HEK293 (cell line): Measurements from ENCODE around the gene CKS1B.

Source experiments
- CTCF ChIA-PET: fragments of 350-600 bp; formaldehyde crosslinking; extraction: SDS; loops from one replicate; lab custom pipeline; 2021; ENCODE audit warnings: antibody characterized with exemption; lab: Yijun Ruan, JAX
- POLR2A ChIA-PET: fragments of 300-600 bp; formaldehyde crosslinking; extraction: SDS; loops from one replicate; lab custom pipeline; 2020; ENCODE audit warnings: antibody characterized with exemption, inconsistent platforms; lab: Yijun Ruan, JAX
- H3K27ac ChIP-seq: fragments of 200-500 bp; sonication (Bioruptor generic); 2 replicates; pipeline ENCODE4 v1.5.1; 2014; ENCODE audit warnings: low read depth, low read length, control low read depth, inconsistent platforms; ENCODE audit errors: extremely low read depth
- H3K36me3 ChIP-seq, 2 experiments: fragments of 200-500 bp in 1 of 2; sonication (Bioruptor generic) in 1 of 2; 1 replicate in 1 of 2; 2 replicates in 1 of 2; pipeline ENCODE4 v1.5.1; 2014 to 2017; ENCODE audit warnings: inconsistent platforms in 2 of 2, low read length in 2 of 2; ENCODE audit not compliant: control insufficient read depth in 2 of 2, insufficient read depth in 1 of 2
- H3K4me1 ChIP-seq: fragments of 200-500 bp; sonication (Bioruptor generic); 2 replicates; pipeline ENCODE4 v1.5.1; 2014; ENCODE audit warnings: mild to moderate bottlenecking, low read length, inconsistent platforms; ENCODE audit not compliant: control insufficient read depth, insufficient read depth
- H3K4me3 ChIP-seq: 2 replicates; pipeline ENCODE4 v1.5.1; 2011; ENCODE audit warnings: low read depth, mild to moderate bottlenecking, control low read depth, low read length, moderate library complexity
- H3K9me3 ChIP-seq: fragments of 200-500 bp; sonication (Bioruptor generic); 2 replicates; pipeline ENCODE4 v1.5.1; 2014; ENCODE audit warnings: low read depth, low read length, inconsistent platforms; ENCODE audit not compliant: control insufficient read depth, insufficient read depth
- IKZF3 ChIP-seq: fragments of 450-650 bp; IDR thresholded peaks from 2 replicates; pipeline ENCODE4 v1.5.0; 2018; ENCODE audit warnings: missing biosample characterization, mild to moderate bottlenecking, missing genetic modification characterization, moderate library complexity
- KLF16 ChIP-seq: fragments of 450-650 bp; formaldehyde crosslinking; IDR thresholded peaks from 2 replicates; pipeline ENCODE4 v1.5.1; 2017; ENCODE audit warnings: missing biosample characterization, missing genetic modification characterization
- OVOL3 ChIP-seq: fragments of 450-650 bp; formaldehyde crosslinking; IDR thresholded peaks from 2 replicates; pipeline ENCODE4 v1.5.1; 2016; ENCODE audit warnings: missing biosample characterization, missing genetic modification characterization
- PRDM2 ChIP-seq: fragments of 450-650 bp; formaldehyde crosslinking; IDR thresholded peaks from 2 replicates; pipeline ENCODE4 v1.5.1; 2016; ENCODE audit warnings: missing biosample characterization, missing genetic modification characterization, borderline replicate concordance
- SP3 ChIP-seq: fragments of 450-650 bp; formaldehyde crosslinking; IDR thresholded peaks from 2 replicates; pipeline ENCODE4 v1.5.1; 2016; ENCODE audit warnings: missing biosample characterization, missing genetic modification characterization
- TRIM28 ChIP-seq: IDR thresholded peaks from 2 replicates; pipeline ENCODE4 v1.6.1; 2011; ENCODE audit warnings: low read length, control low read depth, borderline replicate concordance
- ZBTB7A ChIP-seq: fragments of 450-650 bp; formaldehyde crosslinking; IDR thresholded peaks from 2 replicates; pipeline ENCODE4 v1.5.1; 2016; ENCODE audit warnings: low read depth, missing biosample characterization, missing genetic modification characterization
- ZFHX2 ChIP-seq: fragments of 450-650 bp; formaldehyde crosslinking; conservative IDR thresholded peaks from 2 replicates; pipeline ENCODE4 v1.5.1; 2016; ENCODE audit warnings: missing biosample characterization, missing genetic modification characterization
- ZNF138 ChIP-seq: fragments of 450-650 bp; formaldehyde crosslinking; IDR thresholded peaks from 2 replicates; pipeline ENCODE4 v1.5.1; 2016; ENCODE audit warnings: missing biosample characterization, missing genetic modification characterization, borderline replicate concordance
- ZNF214 ChIP-seq: fragments of 450-650 bp; formaldehyde crosslinking; IDR thresholded peaks from 2 replicates; pipeline ENCODE4 v1.5.1; 2017; ENCODE audit warnings: missing biosample characterization, mild to moderate bottlenecking, missing genetic modification characterization, borderline replicate concordance
- ZNF391 ChIP-seq: fragments of 450-650 bp; formaldehyde crosslinking; IDR thresholded peaks from 2 replicates; pipeline ENCODE4 v1.5.1; 2016; ENCODE audit warnings: low read depth, missing biosample characterization, missing genetic modification characterization, borderline replicate concordance
- ZNF488 ChIP-seq: fragments of 450-650 bp; formaldehyde crosslinking; IDR thresholded peaks from 2 replicates; pipeline ENCODE4 v1.5.1; 2016; ENCODE audit warnings: missing biosample characterization, missing genetic modification characterization
- ZNF514 ChIP-seq: fragments of 450-650 bp; formaldehyde crosslinking; IDR thresholded peaks from 2 replicates; pipeline ENCODE4 v1.5.1; 2016; ENCODE audit warnings: missing biosample characterization, missing genetic modification characterization
- ZNF600 ChIP-seq: fragments of 450-650 bp; formaldehyde crosslinking; IDR thresholded peaks from 2 replicates; pipeline ENCODE4 v1.5.1; 2016; ENCODE audit warnings: missing biosample characterization, missing genetic modification characterization
- ZNF645 ChIP-seq: fragments of 450-650 bp; formaldehyde crosslinking; IDR thresholded peaks from 2 replicates; pipeline ENCODE4; 2016; ENCODE audit warnings: missing biosample characterization, missing genetic modification characterization
- ZNF791 ChIP-seq: fragments of 450-650 bp; formaldehyde crosslinking; IDR thresholded peaks from 2 replicates; pipeline ENCODE4 v1.5.1; 2016; ENCODE audit warnings: missing biosample characterization, missing genetic modification characterization
- ZNF830 ChIP-seq: fragments of 450-650 bp; IDR thresholded peaks from 2 replicates; pipeline ENCODE4 v1.5.0; 2018; ENCODE audit warnings: missing biosample characterization, missing genetic modification characterization, low read depth, mild to moderate bottlenecking, moderate library complexity
- ZSCAN4 ChIP-seq: fragments of 450-650 bp; formaldehyde crosslinking; IDR thresholded peaks from 2 replicates; pipeline ENCODE4 v1.5.1; 2017; ENCODE audit warnings: missing biosample characterization, missing genetic modification characterization
- ZXDB ChIP-seq: fragments of 450-650 bp; formaldehyde crosslinking; IDR thresholded peaks from 2 replicates; pipeline ENCODE4 v1.5.1; 2016; ENCODE audit warnings: missing biosample characterization, missing genetic modification characterization
- TF ChIP-seq, protein P1 (sequence below): fragments of 450-650 bp; formaldehyde crosslinking; IDR thresholded peaks from 2 replicates; pipeline ENCODE4 v1.5.1; 2016; ENCODE audit warnings: missing biosample characterization, missing genetic modification characterization
- TF ChIP-seq, protein P2 (sequence below): fragments of 450-650 bp; formaldehyde crosslinking; optimal IDR thresholded peaks from 2 replicates; pipeline ENCODE3; 2016; ENCODE audit warnings: missing biosample characterization, mild to moderate bottlenecking, missing genetic modification characterization

The CKS1B gene

GRCh38 chr1:154994269-154994587 lies 19.7 kb downstream of the CKS1B start:
- no peak overlapping the region for H3K4me3 ChIP-seq
- ChIA-PET POLR2A (interaction anchor here (0.8 to 3.3 kb wide), 11 partner anchors 11 to 338 kb away, joined by 3 to 28 read pairs (median 4); partner anchors contain the start of genes FLAD1, PBXIP1 and PYGO2), CTCF (interaction anchor here (0.6 to 8.9 kb wide), 11 partner anchors 11 to 91 kb away, joined by 3 to 55 read pairs (median 4); partner anchors contain the start of genes FLAD1 and PYGO2)
- peaks cover 0 to 23% of the 10 kb centered on the region in 2 experiments; a peak in 2 of 3 replicates for H3K36me3 ChIP-seq
- H3K27ac ChIP-seq, result no peak overlapping the region
- no peaks in the 10 kb centered on the region for H3K9me3 ChIP-seq
- TF ChIP-seq ZNF600 (peak; percentile 49; the same call in 1 of the 2 replicates), ZNF830 (tag by site-specific recombination) (no peak)
- H3K4me1 ChIP-seq, result no peaks in the 10 kb centered on the region

DNA sequence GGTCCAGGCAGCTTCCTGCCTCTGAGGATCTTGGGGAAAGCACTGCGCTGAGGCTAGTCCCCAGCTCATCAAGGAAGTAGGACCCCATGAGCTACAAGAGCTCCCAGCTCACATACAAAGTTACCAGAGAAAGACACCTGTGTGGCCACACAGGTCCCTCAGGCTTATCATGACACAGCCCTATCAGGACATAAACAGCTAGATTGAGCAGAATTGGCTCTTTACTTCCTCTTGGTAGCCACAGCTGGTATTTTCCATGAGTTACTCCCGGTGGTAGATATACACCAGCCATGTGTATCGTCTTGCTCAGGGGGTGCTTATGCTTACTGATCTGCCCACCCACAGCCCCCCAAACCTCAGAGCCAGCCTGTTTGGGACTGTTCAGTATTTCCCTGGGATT lies 20.1 kb downstream of the CKS1B start:
- ChIA-PET CTCF (interaction anchor here (0.6 to 8.9 kb wide), 13 partner anchors 9 to 91 kb away, joined by 3 to 55 read pairs (median 4); partner anchors contain the start of genes FLAD1, PBXIP1, PYGO2 and SHC1), POLR2A (interaction anchor here (0.6 to 3.3 kb wide), 11 partner anchors 9 to 50 kb away, joined by 3 to 28 read pairs (median 4); partner anchors contain the start of genes FLAD1, PBXIP1, PYGO2 and SHC1)
- peaks cover under 1% of the 10 kb centered on the region; the same call in 1 of the 2 replicates for H3K4me1 ChIP-seq
- no peaks in the 10 kb centered on the region for H3K9me3 ChIP-seq
- no peak overlapping the region for H3K27ac ChIP-seq
- peaks cover 0 to 20% of the 10 kb centered on the region in 2 experiments; a peak in 2 of 3 replicates for H3K36me3 ChIP-seq
- TF ChIP-seq ZNF514 (tag by site-specific recombination), result no peak
- no peak for TF ChIP-seq ZSCAN4 (tag by site-specific recombination)
- no peak for TF ChIP-seq ZNF138 (tag by site-specific recombination)
- TF ChIP-seq ZXDB (tag by site-specific recombination), result no peak
- TF ChIP-seq, protein P1, sequence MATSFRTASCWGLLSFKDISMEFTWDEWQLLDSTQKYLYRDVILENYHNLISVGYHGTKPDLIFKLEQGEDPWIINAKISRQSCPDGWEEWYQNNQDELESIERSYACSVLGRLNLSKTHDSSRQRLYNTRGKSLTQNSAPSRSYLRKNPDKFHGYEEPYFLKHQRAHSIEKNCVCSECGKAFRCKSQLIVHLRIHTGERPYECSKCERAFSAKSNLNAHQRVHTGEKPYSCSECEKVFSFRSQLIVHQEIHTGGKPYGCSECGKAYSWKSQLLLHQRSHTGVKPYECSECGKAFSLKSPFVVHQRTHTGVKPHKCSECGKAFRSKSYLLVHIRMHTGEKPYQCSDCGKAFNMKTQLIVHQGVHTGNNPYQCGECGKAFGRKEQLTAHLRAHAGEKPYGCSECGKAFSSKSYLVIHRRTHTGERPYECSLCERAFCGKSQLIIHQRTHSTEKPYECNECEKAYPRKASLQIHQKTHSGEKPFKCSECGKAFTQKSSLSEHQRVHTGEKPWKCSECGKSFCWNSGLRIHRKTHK (tag by site-specific recombination), result no peak
- no peak for TF ChIP-seq ZNF391 (tag by site-specific recombination)
- TF ChIP-seq KLF16, result no peak
- no peak for TF ChIP-seq ZNF488 (tag by site-specific recombination)
- no peak for TF ChIP-seq ZNF214 (tag by site-specific recombination)
- no peak for TF ChIP-seq PRDM2 (tag by site-specific recombination)
- TF ChIP-seq, protein P2, sequence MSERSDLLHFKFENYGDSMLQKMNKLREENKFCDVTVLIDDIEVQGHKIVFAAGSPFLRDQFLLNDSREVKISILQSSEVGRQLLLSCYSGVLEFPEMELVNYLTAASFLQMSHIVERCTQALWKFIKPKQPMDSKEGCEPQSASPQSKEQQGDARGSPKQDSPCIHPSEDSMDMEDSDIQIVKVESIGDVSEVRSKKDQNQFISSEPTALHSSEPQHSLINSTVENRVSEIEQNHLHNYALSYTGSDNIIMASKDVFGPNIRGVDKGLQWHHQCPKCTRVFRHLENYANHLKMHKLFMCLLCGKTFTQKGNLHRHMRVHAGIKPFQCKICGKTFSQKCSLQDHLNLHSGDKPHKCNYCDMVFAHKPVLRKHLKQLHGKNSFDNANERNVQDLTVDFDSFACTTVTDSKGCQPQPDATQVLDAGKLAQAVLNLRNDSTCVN, result no peak
- no peak for TF ChIP-seq ZBTB7A (tag by site-specific recombination)
- TF ChIP-seq TRIM28, result no peak
- no peak for TF ChIP-seq ZNF791 (tag by site-specific recombination)
- TF ChIP-seq SP3 (tag by site-specific recombination), result no peak
- no peak for TF ChIP-seq ZNF645
- TF ChIP-seq OVOL3 (tag by site-specific recombination), result no peak
- no peak for TF ChIP-seq ZFHX2
- TF ChIP-seq IKZF3 (tag by site-specific recombination), result no peak
- H3K4me3 ChIP-seq, result no peak overlapping the region
